Cardiac fibroblast (primary cell): Measurements from ENCODE around the gene TAF3.

Experiments used
- DNase-seq, 2 donors: peaks; one replicate each; pipeline versions ENCODE4 v3.0.0 to v3.0.0-alpha.2; 2010; ENCODE audit warnings: low read depth in 2 of 2
- H3K4me3 ChIP-seq, 2 donors: replicated peaks in 1 of 2; 1 replicate in 1 of 2; 2 replicates in 1 of 2; pipeline ENCODE4 v1.5.1; 2011; ENCODE audit warnings: low read depth in 2 of 2, low read length in 2 of 2, mild to moderate bottlenecking in 2 of 2, moderate library complexity in 1 of 2
- TF ChIP-seq, protein P1 (sequence below): IDR thresholded peaks from one replicate; pipeline ENCODE4 v1.5.1; 2011; ENCODE audit warnings: low read depth, mild to moderate bottlenecking, low read length, inconsistent platforms

TAF3 gene

GRCh38 chr10:8032558-8032957 is 214.3 kb downstream of the TAF3 start:
- DNase-seq = no peak
- H3K4me3 ChIP-seq = no peak overlapping the region
- TF ChIP-seq, protein P1, sequence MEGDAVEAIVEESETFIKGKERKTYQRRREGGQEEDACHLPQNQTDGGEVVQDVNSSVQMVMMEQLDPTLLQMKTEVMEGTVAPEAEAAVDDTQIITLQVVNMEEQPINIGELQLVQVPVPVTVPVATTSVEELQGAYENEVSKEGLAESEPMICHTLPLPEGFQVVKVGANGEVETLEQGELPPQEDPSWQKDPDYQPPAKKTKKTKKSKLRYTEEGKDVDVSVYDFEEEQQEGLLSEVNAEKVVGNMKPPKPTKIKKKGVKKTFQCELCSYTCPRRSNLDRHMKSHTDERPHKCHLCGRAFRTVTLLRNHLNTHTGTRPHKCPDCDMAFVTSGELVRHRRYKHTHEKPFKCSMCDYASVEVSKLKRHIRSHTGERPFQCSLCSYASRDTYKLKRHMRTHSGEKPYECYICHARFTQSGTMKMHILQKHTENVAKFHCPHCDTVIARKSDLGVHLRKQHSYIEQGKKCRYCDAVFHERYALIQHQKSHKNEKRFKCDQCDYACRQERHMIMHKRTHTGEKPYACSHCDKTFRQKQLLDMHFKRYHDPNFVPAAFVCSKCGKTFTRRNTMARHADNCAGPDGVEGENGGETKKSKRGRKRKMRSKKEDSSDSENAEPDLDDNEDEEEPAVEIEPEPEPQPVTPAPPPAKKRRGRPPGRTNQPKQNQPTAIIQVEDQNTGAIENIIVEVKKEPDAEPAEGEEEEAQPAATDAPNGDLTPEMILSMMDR = no peak

DNA sequence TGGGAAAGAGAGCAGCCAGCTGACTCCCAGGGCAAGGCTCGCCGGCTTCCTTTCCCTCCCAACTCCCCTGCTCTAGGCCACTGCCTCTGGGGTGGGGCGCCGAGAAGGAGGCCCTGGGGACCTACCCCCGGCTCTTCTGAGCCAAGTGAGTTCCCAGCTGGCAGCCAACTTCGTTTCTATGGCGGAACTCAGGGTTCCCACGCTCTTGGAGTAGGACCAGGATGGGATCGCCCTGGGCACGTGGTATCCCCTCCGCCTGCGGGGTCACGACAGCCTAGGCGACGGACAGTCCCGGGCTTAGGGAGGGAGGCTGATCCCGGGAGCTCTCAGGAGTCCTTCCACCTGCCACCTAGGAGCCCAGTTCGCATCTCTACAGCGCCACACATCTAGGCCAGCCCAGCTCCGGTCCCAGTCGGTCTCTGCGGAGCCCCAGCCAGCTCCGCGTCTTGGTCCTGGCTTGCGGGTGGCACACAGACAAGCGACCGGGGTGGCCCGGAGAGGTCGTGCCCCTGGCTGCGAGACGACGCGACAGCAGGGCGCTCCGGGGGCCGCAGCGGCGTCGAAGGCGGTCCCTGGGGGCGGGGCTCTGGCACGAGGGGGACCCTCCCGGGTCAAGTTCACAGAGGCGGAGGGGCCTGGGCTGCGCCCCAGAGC is 215.6 kb downstream of the TAF3 start:
- TF ChIP-seq, protein P1 = no peak
- H3K4me3 ChIP-seq = peak overlapping the region in 1 of 2 donors; percentile 15
- DNase-seq = peak in 1 of 2 donors; percentile 27

DNA sequence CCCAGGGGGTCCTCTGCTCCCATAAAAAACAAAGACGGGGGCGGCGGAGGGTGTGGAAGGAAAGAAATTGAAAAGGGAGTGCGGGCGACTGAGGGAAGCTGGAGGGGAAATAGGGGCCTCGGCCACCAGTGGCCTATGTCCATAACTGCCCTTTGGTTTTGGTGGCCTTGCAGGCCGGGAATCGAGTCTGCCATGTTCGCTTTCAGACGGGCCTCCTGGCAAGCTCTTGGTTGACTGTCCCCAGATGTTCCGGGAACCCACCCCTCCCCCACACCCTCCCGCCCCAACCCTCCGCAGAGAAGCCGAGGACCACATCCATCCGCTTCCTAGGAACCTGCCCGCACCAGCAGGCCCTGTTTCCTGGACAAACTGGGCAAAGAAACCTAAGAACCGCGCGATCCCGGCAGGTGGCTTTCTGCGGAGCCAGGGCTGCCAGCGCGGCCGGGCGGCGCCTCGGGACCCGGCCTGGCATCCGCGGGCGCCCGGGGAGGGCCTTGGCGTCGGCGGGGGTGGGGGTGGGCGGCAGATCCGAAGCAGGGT is 216.2 kb downstream of the TAF3 start:
- no peak for DNase-seq
- peak overlapping the region in 1 of 2 donors; percentile 15 for H3K4me3 ChIP-seq
- TF ChIP-seq, protein P1 = no peak

DNA sequence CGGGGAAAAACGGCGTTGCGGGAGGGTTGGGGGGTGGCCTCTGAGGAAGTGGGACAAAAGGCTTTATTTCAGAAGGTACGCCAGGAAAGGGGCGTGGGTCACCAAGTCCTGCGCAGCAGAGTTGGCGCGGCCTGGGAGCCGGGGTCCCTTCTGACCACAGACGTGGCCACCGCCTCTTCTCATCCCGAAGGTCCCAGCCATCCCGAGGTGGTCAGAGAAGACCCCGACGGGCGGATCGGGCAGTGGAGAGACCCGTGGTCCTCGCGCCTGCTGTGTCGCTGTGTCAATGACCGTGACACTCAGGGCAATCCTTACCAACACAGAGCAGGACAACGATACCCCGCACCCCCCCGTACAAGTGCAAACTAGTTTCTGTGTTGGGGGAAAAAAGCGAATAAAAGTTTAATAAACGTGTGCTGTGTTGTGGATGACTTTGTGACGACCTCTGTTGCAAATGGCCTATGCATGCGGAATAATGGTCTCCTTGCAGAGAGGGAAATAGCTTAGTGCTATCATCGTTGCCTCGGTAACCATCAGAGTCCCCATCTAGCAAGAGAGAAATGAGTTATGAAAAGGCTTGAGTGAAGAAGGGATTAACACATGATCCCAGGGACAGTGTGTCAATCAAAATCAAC is 216.8 kb downstream of the TAF3 start:
- TF ChIP-seq, protein P1 = no peak
- H3K4me3 ChIP-seq = no peak overlapping the region
- no peak for DNase-seq

- TF ChIP-seq, protein P1 = no peak
- DNase-seq = no peak
These were observed 217.6 kb downstream of the TAF3 start for GRCh38 chr10:8035641-8036470.

GRCh38 chr10:8036506-8037198 is 218.3 kb downstream of the TAF3 start:
- no peak overlapping the region for H3K4me3 ChIP-seq
- no peak for DNase-seq
- TF ChIP-seq, protein P1 = no peak

More at GRCh38 chr10:8035641-8036470, 217.6 kb downstream of the TAF3 start:
- no peak overlapping the region for H3K4me3 ChIP-seq
